Natural killer cell treated with Interleukin-12 subunit alpha and Interleukin-12 subunit beta and Interleukin-15 and Interleukin-18, amount 100 ng/mL, for 72 hours (primary cell): ENCODE data around the gene DNAH17. TPM values are rescaled to one million over a fixed set of nuclear protein-coding genes. Genes with fewer than 3 reads are reported as not detected.

Experiments
- ATAC-seq, 2 donors: fragments of 150-1000 bp; cut with Tn5 transposase in 1 of 2; sonication (Bioruptor Pico), chemical (Tn5 transposase) in 1 of 2; 2 replicates each; pipeline ENCODE4 v1.10.0; 2021
- DNase-seq: peaks from one replicate; pipeline ENCODE4 v3.0.0; 2022; ENCODE audit warnings: low spot score
- H3K27ac Mint-ChIP-seq, 2 donors: 1 replicate in 1 of 2; 2 replicates in 1 of 2; pipeline ENCODE4 v1.8.0; 2022; ENCODE audit warnings: mixed read lengths in 2 of 2, mild to moderate bottlenecking in 1 of 2, moderate library complexity in 1 of 2
- H3K27me3 Mint-ChIP-seq, 2 donors: 1 replicate in 1 of 2; 2 replicates in 1 of 2; pipeline ENCODE4 v1.8.0; 2022; ENCODE audit warnings: mixed read lengths in 2 of 2
- H3K36me3 Mint-ChIP-seq: one replicate; pipeline ENCODE4 v1.8.0; 2022; ENCODE audit warnings: mixed read lengths
- H3K4me1 Mint-ChIP-seq, 2 donors: 1 replicate in 1 of 2; 2 replicates in 1 of 2; pipeline ENCODE4 v1.8.0; 2022; ENCODE audit warnings: low read depth in 2 of 2, mixed read lengths in 2 of 2, mild to moderate bottlenecking in 1 of 2
- H3K4me3 Mint-ChIP-seq: one replicate; pipeline ENCODE4 v1.8.0; 2022; ENCODE audit warnings: mixed read lengths
- H3K9me3 Mint-ChIP-seq: 2 replicates; pipeline ENCODE4 v1.8.0; 2022; ENCODE audit warnings: mixed read lengths
- total RNA-seq, 2 donors: library from RNA; stranded (reverse); gene quantifications; one replicate each; pipeline ENCODE4 v1.2.3, GENCODE V29; 2022

Gene DNAH17
- total RNA-seq, 2 donors from 2014 or later = 0.14 to 0.22 TPM

- DNase-seq = no peak
- Mint-ChIP-seq H3K4me3 (no peak overlapping the region), H3K27me3 (no peaks in the 10 kb centered on the region), H3K4me1 (peaks cover 30 to 35% of the 10 kb centered on the region in 2 donors), H3K27ac (peak overlapping the region in 1 of 2 donors; percentile 42), H3K9me3 (no peaks in the 10 kb centered on the region), H3K36me3 (peaks cover 9% of the 10 kb centered on the region)
- ATAC-seq = no peak
Measured at GRCh38 chr17:78395155-78395554, 182.0 kb downstream of the DNAH17 start.

- H3K27ac Mint-ChIP-seq = peak overlapping the region in 1 of 2 donors; percentile 10
- ATAC-seq = no peak
- H3K36me3 Mint-ChIP-seq = peaks cover 9% of the 10 kb centered on the region
- DNase-seq = no peak
- H3K9me3 Mint-ChIP-seq = no peaks in the 10 kb centered on the region
- H3K4me1 Mint-ChIP-seq = peaks cover 32 to 37% of the 10 kb centered on the region in 2 donors
- no peak overlapping the region for H3K4me3 Mint-ChIP-seq
- H3K27me3 Mint-ChIP-seq = no peaks in the 10 kb centered on the region
Measured at GRCh38 chr17:78394209-78394608, 183.0 kb downstream of the DNAH17 start.

GRCh38 chr17:78393575-78393974, 183.6 kb downstream of the DNAH17 start:
- H3K36me3 Mint-ChIP-seq = peaks cover 9% of the 10 kb centered on the region
- ATAC-seq = no peak
- DNase-seq = no peak
- no peaks in the 10 kb centered on the region for H3K27me3 Mint-ChIP-seq
- no peak overlapping the region for H3K4me3 Mint-ChIP-seq
- H3K4me1 Mint-ChIP-seq = peaks cover 35 to 43% of the 10 kb centered on the region in 2 donors
- H3K9me3 Mint-ChIP-seq = no peaks in the 10 kb centered on the region
- peak overlapping the region in 1 of 2 donors; percentile 10 for H3K27ac Mint-ChIP-seq

- DNase-seq (no peak), ATAC-seq (no peak)
- H3K27me3 Mint-ChIP-seq = no peaks in the 10 kb centered on the region
- H3K27ac Mint-ChIP-seq = peak overlapping the region; percentile 96
- H3K36me3 Mint-ChIP-seq = peaks cover 4% of the 10 kb centered on the region
- peaks cover 40 to 53% of the 10 kb centered on the region in 2 donors for H3K4me1 Mint-ChIP-seq
- no peaks in the 10 kb centered on the region for H3K9me3 Mint-ChIP-seq
- peak overlapping the region; percentile 60 for H3K4me3 Mint-ChIP-seq
Measured at GRCh38 chr17:78392295-78392694, 184.9 kb downstream of the DNAH17 start.

GRCh38 chr17:78391843-78392242, 185.4 kb downstream of the DNAH17 start:
- H3K27ac Mint-ChIP-seq = peak overlapping the region; percentile 96
- peaks cover 42 to 56% of the 10 kb centered on the region in 2 donors for H3K4me1 Mint-ChIP-seq
- ATAC-seq = no peak
- H3K36me3 Mint-ChIP-seq = peaks cover 6% of the 10 kb centered on the region
- peak overlapping the region; percentile 60 for H3K4me3 Mint-ChIP-seq
- no peaks in the 10 kb centered on the region for H3K27me3 Mint-ChIP-seq
- peak; percentile 12 for DNase-seq
- no peaks in the 10 kb centered on the region for H3K9me3 Mint-ChIP-seq

- H3K4me1 Mint-ChIP-seq = peaks cover 48 to 61% of the 10 kb centered on the region in 2 donors
- no peak for ATAC-seq
- H3K9me3 Mint-ChIP-seq = no peaks in the 10 kb centered on the region
- DNase-seq = peak; percentile 26
- peak overlapping the region; percentile 96 for H3K27ac Mint-ChIP-seq
- H3K36me3 Mint-ChIP-seq = peaks cover 12% of the 10 kb centered on the region
- no peaks in the 10 kb centered on the region for H3K27me3 Mint-ChIP-seq
- peak overlapping the region; percentile 60 for H3K4me3 Mint-ChIP-seq
Measured at GRCh38 chr17:78391051-78391431, 186.2 kb downstream of the DNAH17 start.

- Mint-ChIP-seq H3K27me3 (no peaks in the 10 kb centered on the region), H3K36me3 (peaks cover 12% of the 10 kb centered on the region), H3K4me1 (peaks cover 53 to 59% of the 10 kb centered on the region in 2 donors), H3K27ac (peak overlapping the region; percentile 96), H3K9me3 (no peaks in the 10 kb centered on the region), H3K4me3 (peak overlapping the region; percentile 60)
- DNase-seq = peak; percentile 62
- peak; percentile 79 to 88 for ATAC-seq
Measured at GRCh38 chr17:78390241-78391050, 186.8 kb downstream of the DNAH17 start.

- Mint-ChIP-seq H3K9me3 (no peaks in the 10 kb centered on the region), H3K36me3 (peaks cover 8% of the 10 kb centered on the region), H3K27ac (peak overlapping the region; percentile 96), H3K4me3 (peak overlapping the region; percentile 80), H3K27me3 (no peaks in the 10 kb centered on the region), H3K4me1 (peaks cover 63 to 70% of the 10 kb centered on the region in 2 donors)
- no peak for ATAC-seq
- peak; percentile 40 for DNase-seq
Measured at GRCh38 chr17:78387977-78388941, 188.9 kb downstream of the DNAH17 start.

GRCh38 chr17:78384479-78385175, 192.6 kb downstream of the DNAH17 start:
- Mint-ChIP-seq H3K4me3 (peak overlapping the region; percentile 91), H3K4me1 (peaks cover 73 to 81% of the 10 kb centered on the region in 2 donors), H3K27me3 (no peaks in the 10 kb centered on the region), H3K27ac (peak overlapping the region; percentile 96), H3K36me3 (peaks cover 21% of the 10 kb centered on the region), H3K9me3 (no peaks in the 10 kb centered on the region)
- DNase-seq (no peak), ATAC-seq (peak; percentile 0 to 61)

- peaks cover 78 to 84% of the 10 kb centered on the region in 2 donors for H3K4me1 Mint-ChIP-seq
- H3K4me3 Mint-ChIP-seq = peak overlapping the region; percentile 91
- no peaks in the 10 kb centered on the region for H3K27me3 Mint-ChIP-seq
- peaks cover 27% of the 10 kb centered on the region for H3K36me3 Mint-ChIP-seq
- H3K27ac Mint-ChIP-seq = peak overlapping the region; percentile 96
- no peaks in the 10 kb centered on the region for H3K9me3 Mint-ChIP-seq
- DNase-seq (peak; percentile 89), ATAC-seq (peak; percentile 75 to 87)
Measured at GRCh38 chr17:78383725-78384471, 193.3 kb downstream of the DNAH17 start.

GRCh38 chr17:78381601-78382232, 195.5 kb downstream of the DNAH17 start:
- DNase-seq (no peak), ATAC-seq (peak; percentile 25 to 48)
- Mint-ChIP-seq H3K27ac (peak overlapping the region; percentile 96), H3K36me3 (peaks cover 25% of the 10 kb centered on the region), H3K4me1 (peaks cover 68 to 70% of the 10 kb centered on the region in 2 donors), H3K27me3 (no peaks in the 10 kb centered on the region), H3K4me3 (peak overlapping the region; percentile 87), H3K9me3 (no peaks in the 10 kb centered on the region)

- DNase-seq (no peak), ATAC-seq (no peak)
- H3K4me3 Mint-ChIP-seq = peak overlapping the region; percentile 87
Measured at GRCh38 chr17:78380370-78380769, 196.8 kb downstream of the DNAH17 start.

More at GRCh38 chr17:78380370-78380769, 196.8 kb downstream of the DNAH17 start:
- H3K9me3 Mint-ChIP-seq = no peaks in the 10 kb centered on the region
- peak overlapping the region; percentile 96 for H3K27ac Mint-ChIP-seq
- peaks cover 64 to 66% of the 10 kb centered on the region in 2 donors for H3K4me1 Mint-ChIP-seq
- H3K36me3 Mint-ChIP-seq = peaks cover 19% of the 10 kb centered on the region
- H3K27me3 Mint-ChIP-seq = peaks cover 0 to 3% of the 10 kb centered on the region in 2 donors
